ENCODE data around the gene CDC42. TPM values are rescaled to one million over a fixed set of nuclear protein-coding genes. Genes with fewer than 3 reads are reported as not detected.

Gene CDC42
- total RNA-seq, 1 experiment from 2014 or later: 217 TPM

GRCh38 chr1:22089787-22090186 is 37.3 kb downstream of the CDC42 start:
- TF ChIP-seq ELF1 (IDR thresholded peaks at IDR 0.05; ENCODE audit: borderline replicate concordance, low read depth) (no peak), SP1 (IDR thresholded peaks at IDR 0.05; ENCODE audit: low read depth) (no peak), ZBTB33 (IDR thresholded peaks at IDR 0.05; ENCODE audit: extremely low read depth, insufficient replicate concordance, low read length) (no peak), JUND (IDR thresholded peaks at IDR 0.05) (no peak), CEBPB (IDR thresholded peaks at IDR 0.05; ENCODE audit: low read depth) (no peak), SIN3A (IDR thresholded peaks at IDR 0.05; ENCODE audit: low read depth) (no peak), EZH2phosphoT487 (IDR thresholded peaks at IDR 0.05; ENCODE audit: borderline replicate concordance) (no peak), RAD21 (IDR thresholded peaks at IDR 0.05; ENCODE audit: low read depth) (no peak), EGR1 (IDR thresholded peaks at IDR 0.05; ENCODE audit: low read depth) (no peak), SRF (IDR thresholded peaks at IDR 0.05; ENCODE audit: low read depth) (no peak), REST (IDR thresholded peaks at IDR 0.05; ENCODE audit: low read depth) (no peak), ZNF274 (IDR thresholded peaks at IDR 0.05; ENCODE audit: low read depth, low read length) (no peak), YY1 (IDR thresholded peaks at IDR 0.05; ENCODE audit: extremely low read depth, insufficient replicate concordance, low read depth, low read length) (no peak), POLR2AphosphoS5 (IDR thresholded peaks at IDR 0.05; ENCODE audit: low read depth, low read length) (no peak), POLR2A (IDR thresholded peaks at IDR 0.05; ENCODE audit: borderline replicate concordance, extremely low read depth, insufficient read depth, insufficient read length) (no peak), CBX3 (IDR thresholded peaks at IDR 0.05; ENCODE audit: low read depth) (no peak), ZFX (IDR thresholded peaks at IDR 0.05) (no peak), CTCF (IDR thresholded peaks at IDR 0.05 in 2 of 3, conservative IDR thresholded peaks at IDR 0.05 in 1 of 3; ENCODE audit: borderline replicate concordance in 1 of 3, insufficient read depth in 1 of 3, low read depth in 2 of 3, low read length in 2 of 3) (no peak)
- no TSS peak for BruUV-seq (replicated peaks)
- ChIA-PET CTCF (no interaction called here), RAD21 (ENCODE audit: low non-redundant PET in 1 of 2, low total read pairs in 2 of 2, uncharacterized antibody in 2 of 2, unreplicated experiment in 2 of 2) (no interaction called here), POLR2A (no interaction called here)
- Histone ChIP-seq H3K9ac (ENCODE audit: low read length) (no peak overlapping the region), H3K27me3 (ENCODE audit: insufficient read depth, low read length) (no peaks in the 10 kb centered on the region), H3K4me2 (ENCODE audit: low read length) (no peak overlapping the region), H3K9me3 (ENCODE audit: control insufficient read depth in 1 of 2, insufficient read depth in 1 of 2, low read depth in 1 of 2, low read length in 2 of 2) (no peaks in the 10 kb centered on the region), H3K4me1 (ENCODE audit: control insufficient read depth in 1 of 2, insufficient read depth in 2 of 2, low read length in 2 of 2) (no peaks in the 10 kb centered on the region), H4K20me1 (ENCODE audit: insufficient read depth) (peaks cover 33% of the 10 kb centered on the region; the same call in 1 of the 2 replicates), H3K27ac (ENCODE audit: low read depth, low read length) (no peak overlapping the region), H3K4me3 (replicated peaks in 1 of 2; ENCODE audit: low read depth in 1 of 2, low read length in 2 of 2) (no peak overlapping the region), H3K79me2 (ENCODE audit: insufficient read depth, low read length) (peaks cover 89% of the 10 kb centered on the region), H3K9me2 (ENCODE audit: insufficient read depth) (no peaks in the 10 kb centered on the region), H3K36me3 (ENCODE audit: control insufficient read depth in 1 of 2, insufficient read depth in 2 of 2, low read length in 2 of 2) (peaks cover 14 to 21% of the 10 kb centered on the region in 2 experiments), H2AFZ (ENCODE audit: low read depth, low read length, poor library complexity, severe bottlenecking) (no peak overlapping the region)
- DNase-seq (ENCODE audit: low read depth, low spot score) (no peak), ATAC-seq (no peak)
- intact Hi-C loops (cut with micrococcal nuclease): no loop called here
